IPS-11a (cell line): ENCODE measurements around the gene SGMS2.

Experiments used
- H3K4me3 ChIP-seq: one replicate; pipeline ENCODE4 v1.5.1; 2013; ENCODE audit warnings: low read depth, low read length, control low read depth

The SGMS2 gene

GRCh38 chr4:107824350-107825071 lies at the start of gene SGMS2:
Gene SGMS2 (plus strand): TSS chr4:107824932. CDS start chr4:107895554, 70,622 bp downstream.
- H3K4me3 ChIP-seq, result peak within 1 kb of the TSS; percentile 55

GRCh38 chr4:107777890-107778289 lies 46.8 kb upstream of the SGMS2 start:
- no peak overlapping the region for H3K4me3 ChIP-seq

GRCh38 chr4:107778784-107779530 lies 45.8 kb upstream of the SGMS2 start:
- H3K4me3 ChIP-seq, result no peak overlapping the region

GRCh38 chr4:107780665-107781064 lies 44.1 kb upstream of the SGMS2 start:
- H3K4me3 ChIP-seq, result no peak overlapping the region

GRCh38 chr4:107791902-107792301 lies 32.8 kb upstream of the SGMS2 start:
- no peak overlapping the region for H3K4me3 ChIP-seq

GRCh38 chr4:107792711-107793110 lies 32.0 kb upstream of the SGMS2 start:
- H3K4me3 ChIP-seq, result no peak overlapping the region

- no peak overlapping the region for H3K4me3 ChIP-seq
Observed at GRCh38 chr4:107793996-107794395, 30.7 kb upstream of the SGMS2 start.

- no peak overlapping the region for H3K4me3 ChIP-seq
Observed at GRCh38 chr4:107799669-107800450, 24.9 kb upstream of the SGMS2 start.

GRCh38 chr4:107800706-107801105 lies 24.0 kb upstream of the SGMS2 start:
- H3K4me3 ChIP-seq, result no peak overlapping the region

GRCh38 chr4:107801766-107802211 lies 22.9 kb upstream of the SGMS2 start:
- no peak overlapping the region for H3K4me3 ChIP-seq

GRCh38 chr4:107804956-107805355 lies 19.8 kb upstream of the SGMS2 start:
- no peak overlapping the region for H3K4me3 ChIP-seq

- no peak overlapping the region for H3K4me3 ChIP-seq
Observed at GRCh38 chr4:107806196-107806595, 18.5 kb upstream of the SGMS2 start.

GRCh38 chr4:107808572-107808971 lies 16.2 kb upstream of the SGMS2 start:
- no peak overlapping the region for H3K4me3 ChIP-seq

GRCh38 chr4:107809210-107809609 lies 15.5 kb upstream of the SGMS2 start:
- no peak overlapping the region for H3K4me3 ChIP-seq

GRCh38 chr4:107814758-107815157 lies 10.0 kb upstream of the SGMS2 start:
- no peak overlapping the region for H3K4me3 ChIP-seq

- H3K4me3 ChIP-seq, result no peak overlapping the region
Observed at GRCh38 chr4:107815158-107815557, 9.6 kb upstream of the SGMS2 start.

- H3K4me3 ChIP-seq, result no peak overlapping the region
Observed at GRCh38 chr4:107818301-107818910, 6.3 kb upstream of the SGMS2 start.

- peak overlapping the region; percentile 55 for H3K4me3 ChIP-seq
Observed at GRCh38 chr4:107823870-107824349, 822 bp upstream of the SGMS2 start.

GRCh38 chr4:107825072-107825824 lies 516 bp downstream of the SGMS2 start:
- peak overlapping the region; percentile 55 for H3K4me3 ChIP-seq

- no peak overlapping the region for H3K4me3 ChIP-seq
Observed at GRCh38 chr4:107826421-107826980, 1.8 kb downstream of the SGMS2 start.
